Activated CD4-positive, alpha-beta T cell treated with anti-CD3 and anti-CD28 coated beads for 1 hour (primary cell): ENCODE results near the gene ITGAL.
"Not testable (repeated sequence)": the region's sequence is repeated elsewhere in the genome, so short reads cannot be mapped to it uniquely, and the experiment has no call there.

Experiments used
- DNase-seq: peaks from one replicate; pipeline ENCODE4 v3.0.0-alpha.2; 2020

ITGAL gene

DNA sequence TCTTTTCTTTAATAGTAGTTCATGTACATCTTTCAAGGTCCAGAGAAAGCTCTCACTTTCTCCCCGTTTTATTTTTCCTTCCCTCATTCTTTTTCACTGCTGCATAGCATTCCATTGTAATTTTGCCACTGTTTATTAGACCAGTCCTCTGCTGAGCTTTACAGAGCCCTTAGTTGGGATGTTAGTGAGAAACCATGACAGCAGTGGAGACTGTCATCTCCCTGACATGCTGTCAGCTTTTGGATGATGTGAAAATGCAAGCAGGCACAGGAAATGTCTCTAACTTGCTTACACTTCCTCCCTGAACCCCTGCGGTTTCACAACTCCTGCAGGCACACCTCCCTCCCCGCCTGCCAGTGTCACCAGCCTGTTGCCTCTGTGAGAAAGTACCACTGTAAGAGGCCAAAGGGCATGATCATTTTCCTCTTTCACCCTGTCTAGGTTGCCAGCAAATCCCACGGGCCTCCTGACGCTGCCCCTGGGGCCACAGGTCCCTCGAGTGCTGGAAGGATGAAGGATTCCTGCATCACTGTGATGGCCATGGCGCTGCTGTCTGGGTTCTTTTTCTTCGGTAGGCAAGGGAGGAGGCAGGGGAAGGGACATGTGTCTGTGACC, at the start of gene ITGAL:
Gene ITGAL, plus strand, starts transcription at position 415 of the 615 bp plus-strand sequence. Its CDS starts 96 bp downstream, at position 511.
- peak; percentile 64 for DNase-seq

DNA sequence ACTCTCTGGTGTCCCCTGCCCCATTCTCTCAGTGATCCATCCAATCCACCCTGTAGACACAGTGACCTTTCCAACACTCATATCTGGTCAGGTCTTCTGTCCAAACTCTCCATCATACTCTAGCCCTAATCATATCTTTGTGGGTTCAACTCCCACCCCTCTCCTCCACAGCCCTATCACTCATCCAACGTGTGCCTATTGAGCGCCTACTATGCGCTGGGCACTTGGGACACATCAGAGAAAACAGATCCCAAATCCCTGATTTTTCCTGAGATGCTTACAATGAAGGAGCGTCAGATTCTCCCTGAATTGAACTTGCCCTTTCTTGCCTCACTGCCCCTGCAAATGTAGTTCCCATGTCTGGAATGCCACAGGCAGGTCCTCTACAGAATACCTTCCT, 44.5 kb upstream of the ITGAL start:
- no peak for DNase-seq

DNA sequence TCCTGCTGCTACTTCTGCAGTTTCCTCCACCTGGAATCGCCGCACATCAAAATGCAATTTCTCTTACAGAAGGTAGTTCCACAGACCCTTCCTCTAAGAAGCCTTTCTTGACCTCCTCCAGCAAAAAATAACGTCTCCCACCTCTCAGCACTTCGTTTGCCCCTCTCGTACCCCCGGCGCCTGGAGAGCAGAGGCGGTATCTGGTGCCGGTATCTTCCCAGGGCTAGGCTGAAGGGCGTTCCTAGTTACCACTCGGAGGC, 43.2 kb upstream of the ITGAL start:
- no peak for DNase-seq

DNA sequence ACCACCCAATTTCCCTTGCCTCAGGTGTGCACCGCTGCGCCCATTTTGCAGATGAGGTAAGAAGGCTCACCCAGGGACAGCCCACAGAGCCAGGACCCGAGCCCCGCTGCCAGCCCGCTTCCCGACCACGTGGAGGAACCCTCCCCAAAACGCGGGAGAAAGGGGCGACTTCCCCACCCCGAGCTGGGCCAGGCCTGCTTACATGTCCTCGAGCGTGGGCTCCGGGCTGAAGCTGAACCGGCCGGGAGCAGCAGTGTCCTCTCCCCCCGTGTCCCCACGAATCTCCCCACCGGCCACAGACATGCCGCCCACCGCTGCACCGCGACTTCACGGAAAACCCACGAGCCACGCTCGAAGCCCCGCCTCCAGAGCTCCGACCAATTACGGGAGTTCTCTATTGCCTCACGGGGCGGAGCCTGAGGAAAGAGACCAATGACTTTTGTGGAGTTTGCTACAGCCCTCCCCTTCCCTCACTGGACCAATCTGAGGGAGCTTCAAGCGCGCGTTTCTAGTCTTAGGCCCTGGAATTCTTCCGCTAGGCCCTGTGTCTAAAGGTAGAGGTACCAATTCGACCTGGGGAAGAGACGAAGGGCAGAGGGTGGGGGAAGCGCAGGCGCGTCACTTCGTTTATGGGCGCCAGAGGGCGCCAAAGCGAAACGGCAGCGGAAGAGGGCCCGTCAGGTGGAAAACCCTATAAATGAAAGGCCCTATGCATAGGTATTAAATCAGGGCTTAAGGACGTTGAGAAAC, 42.7 kb upstream of the ITGAL start, which contains the start of gene DCTPP1:
Gene DCTPP1, minus strand, starts transcription at position 353 of the 750 bp plus-strand sequence. Its CDS starts 50 bp downstream, at position 303.
- DNase-seq, result peak; percentile 88

DNA sequence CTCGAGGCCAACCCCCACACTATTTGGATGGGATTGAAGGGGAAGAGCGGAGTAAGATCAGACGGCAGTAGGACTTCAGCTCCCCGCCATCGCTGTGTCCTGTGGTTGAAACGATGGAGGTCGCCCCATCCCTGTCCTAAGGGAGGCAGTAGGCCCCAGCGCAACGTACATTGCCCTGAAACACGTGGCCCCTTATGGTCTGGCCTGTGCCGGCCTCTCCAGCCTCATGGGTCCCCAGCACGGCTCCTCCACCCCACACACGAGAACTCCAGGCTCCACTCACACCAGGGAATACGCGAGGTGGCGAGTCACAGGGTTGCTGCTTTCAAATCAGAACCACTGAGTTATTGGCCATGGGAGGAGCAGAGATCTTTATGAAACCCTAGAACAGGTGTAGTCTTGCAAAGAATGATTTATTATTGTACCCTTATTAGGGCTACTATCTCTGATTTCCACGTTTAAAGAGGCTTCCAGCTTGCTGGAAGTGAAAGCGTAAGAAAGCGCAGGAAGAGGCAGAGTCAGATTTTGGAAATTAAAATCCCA, 42.0 kb upstream of the ITGAL start:
- no peak for DNase-seq

DNA sequence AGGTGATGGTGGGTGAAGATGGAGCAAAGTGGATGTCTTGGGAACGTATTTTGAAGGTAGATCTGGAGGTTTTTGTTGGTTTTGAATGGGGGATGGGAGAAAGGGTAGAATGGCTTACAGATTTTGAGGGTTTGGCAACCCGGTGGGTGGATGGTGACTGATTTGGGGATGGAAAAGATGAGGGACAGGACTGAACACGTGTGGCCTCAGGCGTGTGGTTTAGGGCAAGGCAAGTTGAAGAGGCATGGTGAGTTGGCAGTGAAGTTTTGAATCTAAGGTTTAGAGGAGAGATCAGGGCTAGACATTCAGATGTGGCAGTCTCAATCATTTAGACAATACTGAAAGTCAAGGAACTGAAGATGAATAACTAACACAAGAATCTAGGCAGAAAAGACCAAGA, 37.7 kb upstream of the ITGAL start:
- no peak for DNase-seq

DNA sequence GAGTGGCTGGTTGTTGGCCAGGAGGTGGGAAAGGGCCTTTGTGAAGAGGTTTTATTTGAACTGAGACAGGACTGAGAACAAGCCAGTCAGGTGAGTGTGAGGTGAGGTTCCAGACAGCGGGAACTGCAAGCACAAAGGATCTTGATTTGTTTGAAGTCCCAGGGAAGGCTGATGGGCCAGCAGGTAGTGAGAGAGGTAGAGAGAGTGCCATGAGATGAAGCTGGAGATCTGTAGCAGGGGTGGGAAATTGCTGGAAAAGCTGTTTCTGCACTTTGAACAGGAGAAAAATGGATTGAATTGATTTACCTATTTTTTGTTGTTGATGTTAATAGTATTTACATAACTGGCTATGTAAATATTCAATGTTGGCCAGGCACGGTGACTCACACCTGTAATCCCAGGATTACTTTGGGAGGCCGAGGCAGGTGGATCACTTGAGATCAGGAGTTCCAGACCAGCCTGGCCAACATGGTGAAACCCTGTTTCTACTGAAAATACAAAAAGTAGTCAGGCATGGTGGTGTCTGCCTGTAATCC, 35.0 kb upstream of the ITGAL start:
- DNase-seq, result no peak

DNA sequence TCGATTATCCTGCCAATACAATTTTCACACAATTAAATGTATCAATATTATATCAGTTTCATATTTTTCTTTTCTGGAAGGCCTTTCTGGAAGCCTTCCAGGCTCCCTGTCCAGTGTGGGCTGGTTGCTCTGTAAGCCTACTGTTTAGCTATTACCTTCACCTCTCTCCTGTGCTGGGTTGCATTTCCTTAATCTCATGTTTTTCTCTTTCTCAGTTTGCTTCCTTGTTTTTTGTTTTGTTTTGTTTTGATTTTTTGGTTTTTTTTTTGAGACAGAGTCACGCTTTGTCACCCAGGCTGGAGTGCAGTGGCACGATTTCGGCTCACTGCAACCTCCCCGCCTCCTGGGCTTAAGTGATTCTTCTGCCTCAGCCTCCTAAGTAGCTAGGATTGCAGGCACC, 33.7 kb upstream of the ITGAL start:
- no peak for DNase-seq

DNA sequence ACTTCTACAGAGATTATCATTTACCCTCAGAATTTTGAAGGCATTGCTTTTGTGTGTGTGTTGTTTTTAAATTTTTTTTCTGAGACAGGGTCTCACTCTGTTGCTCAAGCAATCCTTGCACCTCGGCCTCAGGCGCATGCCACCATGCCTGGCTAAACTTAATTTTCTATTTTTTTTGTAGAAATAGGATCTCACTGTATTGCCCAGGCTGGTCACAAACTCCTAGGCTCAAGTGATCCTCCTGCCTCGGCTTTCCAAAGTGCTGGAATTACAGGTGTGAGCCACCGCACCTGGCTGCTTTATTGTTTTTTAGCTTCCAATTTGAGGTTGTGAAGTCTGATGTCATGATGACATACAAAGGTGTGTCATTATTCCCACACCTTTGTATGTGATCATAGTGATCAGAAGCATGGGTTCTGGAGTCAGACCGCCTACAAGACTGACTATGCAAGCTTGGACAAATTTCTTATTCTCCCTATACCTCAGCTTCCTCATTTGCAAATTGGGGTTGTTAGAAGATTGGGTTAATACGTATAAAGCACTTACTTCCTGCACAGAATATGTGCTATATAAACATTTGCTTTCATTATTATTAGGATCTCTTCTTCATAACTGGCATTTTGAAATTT, 32.7 kb upstream of the ITGAL start:
- DNase-seq, result no peak

DNA sequence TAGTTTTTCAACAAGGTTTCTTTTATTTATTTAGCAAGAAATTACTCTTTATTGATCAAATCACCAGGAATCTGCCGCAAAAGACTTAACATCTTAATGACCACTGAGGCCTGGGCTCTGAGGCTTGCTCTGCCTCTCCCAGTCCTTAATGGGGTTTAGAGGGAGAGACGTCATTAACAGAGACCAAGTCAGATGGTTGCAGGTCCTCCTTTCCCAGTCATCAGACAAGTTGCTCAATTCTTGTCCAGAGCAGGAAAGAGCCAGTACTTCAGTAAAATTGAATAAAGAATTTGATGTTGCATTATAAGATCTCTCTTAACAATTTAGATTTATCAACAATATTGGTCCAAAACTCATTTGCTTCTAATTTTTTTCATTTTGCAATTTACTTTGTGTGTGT, 28.9 kb upstream of the ITGAL start:
- no peak for DNase-seq

DNA sequence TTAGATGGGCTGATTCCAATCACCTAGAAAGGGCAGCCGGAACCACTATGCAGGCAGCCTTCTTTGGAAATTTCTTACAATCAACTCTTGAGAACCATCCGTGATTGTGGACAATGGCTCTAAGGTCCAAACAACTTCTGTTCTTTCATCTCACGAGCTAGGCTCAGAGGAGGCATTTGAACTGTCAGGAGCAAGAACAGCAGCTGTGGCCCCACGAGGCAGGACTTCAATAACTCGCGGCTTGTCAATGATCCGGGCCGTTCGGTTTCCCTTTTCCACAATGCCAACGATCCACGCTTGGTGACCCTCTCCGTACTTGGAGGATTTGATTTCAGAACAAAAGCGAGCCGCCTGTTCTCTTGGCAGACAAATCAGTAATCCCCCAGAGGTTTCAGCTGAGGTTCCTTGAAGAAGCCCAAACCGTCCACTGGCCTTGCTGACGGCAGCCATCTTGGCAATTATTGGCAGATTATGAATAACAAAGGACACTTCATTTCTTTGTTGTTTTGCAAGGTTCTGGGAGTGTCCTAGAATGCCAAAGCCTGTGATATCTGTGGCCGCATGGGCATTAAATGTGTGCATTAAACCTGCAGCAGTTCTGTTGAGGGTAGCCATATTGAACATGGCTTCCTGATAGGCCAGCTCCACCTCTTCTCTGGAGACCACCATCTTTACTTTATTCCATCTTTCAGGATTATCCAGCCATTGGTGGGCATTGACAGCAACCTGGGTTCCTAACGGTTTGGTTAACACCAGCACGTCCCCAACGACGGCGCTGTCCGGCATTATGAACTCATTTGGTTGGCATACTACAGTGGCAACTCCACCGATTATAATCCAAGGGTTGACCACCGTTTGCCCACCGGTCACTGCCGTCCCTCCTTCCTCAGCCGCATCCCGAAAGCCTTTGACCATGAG, 28.1 kb upstream of the ITGAL start:
- no peak for DNase-seq

DNA sequence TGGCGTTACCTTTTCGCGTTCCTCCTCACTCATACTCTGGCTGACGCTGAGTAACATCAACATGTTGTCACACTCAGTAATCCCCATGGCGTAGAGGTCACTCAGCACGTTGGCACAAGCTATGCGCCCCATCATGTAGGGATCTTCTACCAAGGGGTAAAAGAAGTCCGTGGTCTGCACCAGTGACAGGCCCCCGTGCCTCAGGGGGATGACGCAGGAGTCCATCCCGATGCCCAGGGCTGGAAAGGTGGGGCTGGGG, 27.5 kb upstream of the ITGAL start:
- no peak for DNase-seq

DNA sequence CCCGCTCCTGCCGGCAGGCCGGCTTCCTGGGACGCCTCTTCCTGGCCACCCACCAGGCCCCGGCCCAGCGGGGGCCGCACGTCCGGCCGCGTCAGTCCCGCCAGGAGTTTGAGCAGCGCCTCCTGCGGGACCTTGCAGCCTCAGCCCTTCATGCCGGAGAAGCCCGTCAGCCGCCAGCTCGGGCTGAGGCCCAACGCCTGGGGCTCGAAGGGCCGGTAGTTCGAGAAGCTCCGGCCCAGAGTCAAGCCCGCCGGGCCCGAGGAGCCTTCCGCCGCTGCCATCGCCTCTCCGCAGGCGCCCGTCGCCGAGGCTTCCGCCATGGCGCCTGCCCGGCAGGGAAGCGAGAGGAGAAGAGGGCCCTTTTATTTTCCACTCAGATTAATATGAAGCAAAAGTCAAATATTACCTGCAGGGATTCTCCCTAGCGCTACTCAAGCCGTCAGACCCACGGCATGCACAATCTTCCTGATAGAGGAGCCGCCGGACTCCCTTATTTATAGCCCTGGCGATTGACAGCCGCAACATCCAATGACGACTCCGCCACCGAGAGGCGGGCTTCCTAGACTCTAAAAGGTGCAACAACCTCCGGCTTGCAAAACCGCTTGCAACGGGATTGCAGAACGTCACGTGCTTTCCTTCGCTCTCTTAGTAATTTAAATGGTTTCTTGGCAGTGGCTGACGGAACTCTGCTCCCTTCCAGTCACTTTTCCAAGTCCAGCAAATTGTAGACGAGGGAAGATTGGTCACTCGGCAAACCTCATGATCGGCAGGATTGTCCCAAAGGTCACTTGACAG, 26.9 kb upstream of the ITGAL start, which contains the start of gene SEPHS2:
Gene SEPHS2, minus strand, starts transcription at position 467 of the 795 bp plus-strand sequence. Its CDS starts 147 bp downstream, at position 320.
- DNase-seq, result peak; percentile 91

DNA sequence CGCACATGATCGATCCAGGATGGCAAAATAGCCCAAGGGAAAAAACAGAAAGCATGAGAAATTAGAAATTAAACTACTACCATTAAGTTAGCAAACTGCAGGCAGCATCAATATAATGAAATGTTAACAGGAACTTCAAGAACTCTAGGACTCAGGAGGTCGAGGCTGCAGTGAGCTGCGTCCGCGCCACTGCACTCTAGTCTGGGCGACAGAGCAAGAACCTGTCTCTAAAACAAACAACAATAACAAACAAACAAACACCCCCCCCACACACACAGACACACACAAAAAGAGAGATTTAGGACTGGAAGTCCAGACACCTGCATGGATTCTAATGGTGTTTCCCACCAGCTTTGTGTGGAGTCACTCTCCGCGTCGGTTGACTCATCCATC, 26.3 kb upstream of the ITGAL start:
- DNase-seq, result no peak

DNA sequence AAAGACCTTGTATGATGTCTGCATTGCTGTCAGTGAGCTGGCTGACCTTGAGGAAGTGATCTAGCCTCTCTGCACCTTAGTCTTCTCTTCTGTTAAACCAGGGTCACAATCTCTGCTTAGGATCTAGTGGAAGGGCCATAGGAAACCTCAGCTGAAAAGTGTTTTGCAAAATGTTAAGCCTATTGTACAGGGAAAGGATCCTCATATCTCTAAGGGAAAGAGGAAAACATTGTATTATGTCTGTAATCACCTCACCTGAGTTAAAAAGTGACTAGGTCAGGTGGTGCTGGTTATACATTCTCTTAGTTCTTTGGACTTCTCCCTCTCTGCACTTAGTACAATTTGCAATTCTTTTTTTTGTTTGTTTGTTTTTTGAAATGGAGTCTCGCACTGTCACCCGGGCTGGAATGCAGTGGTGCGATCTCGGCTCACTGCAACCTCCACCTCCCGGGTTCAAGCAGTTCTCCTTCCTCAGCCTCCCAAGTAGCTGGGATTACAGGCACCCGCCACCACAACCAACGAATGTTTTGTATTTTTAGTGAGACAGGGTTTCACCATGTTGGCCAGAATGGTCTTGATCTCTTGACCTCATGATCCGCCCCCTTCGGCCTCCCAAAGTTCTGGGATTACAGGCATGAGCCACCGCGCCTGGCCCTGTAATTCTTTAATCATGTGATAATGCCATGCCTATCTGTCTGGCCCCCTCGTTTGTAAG, 24.9 kb upstream of the ITGAL start:
- no peak for DNase-seq

DNA sequence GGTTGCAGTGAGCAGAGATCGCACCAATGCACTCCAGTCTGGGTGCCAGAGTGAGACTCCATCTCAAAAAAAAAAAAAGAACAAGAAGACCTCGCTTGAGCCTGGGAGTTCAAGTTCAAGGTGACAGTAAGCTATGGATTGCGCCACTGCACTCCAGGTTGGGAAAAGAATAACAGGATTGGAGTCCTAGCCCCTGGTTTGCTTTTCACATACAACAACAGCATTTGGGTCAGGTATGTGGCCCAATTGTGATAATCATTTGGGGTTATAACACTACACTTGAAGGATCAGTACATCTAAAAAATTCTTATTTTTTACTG, 23.5 kb upstream of the ITGAL start:
- no peak for DNase-seq

DNA sequence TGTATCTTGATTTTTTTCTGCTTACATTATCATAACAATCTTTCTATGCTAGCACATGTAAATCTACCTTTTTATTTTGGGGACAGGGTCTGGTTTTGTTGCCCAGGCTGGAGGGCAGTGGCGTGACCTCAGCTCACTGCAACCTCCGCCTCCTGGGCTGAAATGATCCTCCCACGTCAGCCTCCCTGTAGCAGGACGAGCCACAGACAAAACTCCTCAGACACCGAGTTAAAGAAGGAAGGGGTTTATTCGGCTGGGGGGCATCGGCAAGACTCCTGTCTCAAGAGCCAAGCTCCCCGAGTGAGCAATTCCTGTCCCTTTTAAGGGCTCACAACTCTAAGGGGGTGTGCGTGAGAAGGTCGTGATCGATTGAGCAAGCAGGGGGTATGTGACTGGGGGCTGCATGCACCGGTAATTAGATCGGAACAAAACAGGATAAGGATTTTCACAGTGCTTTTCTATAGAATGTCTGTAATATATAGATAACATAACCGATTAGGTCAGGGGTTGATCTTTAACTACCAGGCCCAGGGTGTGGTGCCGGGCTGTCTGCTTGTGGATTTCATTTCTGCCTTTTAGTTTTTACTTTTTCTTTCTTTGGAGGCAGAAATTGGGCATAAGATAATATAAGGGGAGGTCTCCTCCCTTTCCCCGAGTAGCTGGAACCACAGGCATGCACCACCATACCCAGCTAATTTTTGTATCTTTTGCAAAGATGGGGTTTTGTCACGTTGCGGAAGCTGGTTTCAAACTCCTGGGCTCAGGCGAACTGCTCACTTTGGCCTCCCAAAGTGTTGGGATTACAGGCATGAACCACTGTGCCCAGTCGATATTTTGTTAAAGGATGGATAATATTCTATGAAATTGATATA, 19.6 kb upstream of the ITGAL start:
- DNase-seq, result not testable (repeated sequence)

DNA sequence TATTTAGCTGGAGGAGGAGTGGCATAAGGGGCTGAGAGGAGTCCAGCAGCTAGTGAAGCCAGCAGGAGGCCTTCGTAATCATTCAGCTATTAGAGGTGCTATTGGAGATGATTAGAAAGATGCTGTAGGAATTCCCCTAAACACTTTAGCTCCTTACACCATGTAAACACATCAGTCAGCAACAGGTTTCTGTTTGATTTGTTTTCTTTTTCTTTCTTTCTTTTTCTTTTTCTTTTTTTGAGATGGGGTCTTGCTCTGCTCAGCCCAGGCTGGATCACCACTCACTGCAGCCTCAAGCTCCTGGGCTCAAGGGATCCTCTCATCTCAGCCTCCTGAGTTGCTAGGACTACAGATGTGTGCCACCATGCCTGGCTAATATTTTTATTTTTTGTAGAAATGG, 16.2 kb upstream of the ITGAL start:
- no peak for DNase-seq

DNA sequence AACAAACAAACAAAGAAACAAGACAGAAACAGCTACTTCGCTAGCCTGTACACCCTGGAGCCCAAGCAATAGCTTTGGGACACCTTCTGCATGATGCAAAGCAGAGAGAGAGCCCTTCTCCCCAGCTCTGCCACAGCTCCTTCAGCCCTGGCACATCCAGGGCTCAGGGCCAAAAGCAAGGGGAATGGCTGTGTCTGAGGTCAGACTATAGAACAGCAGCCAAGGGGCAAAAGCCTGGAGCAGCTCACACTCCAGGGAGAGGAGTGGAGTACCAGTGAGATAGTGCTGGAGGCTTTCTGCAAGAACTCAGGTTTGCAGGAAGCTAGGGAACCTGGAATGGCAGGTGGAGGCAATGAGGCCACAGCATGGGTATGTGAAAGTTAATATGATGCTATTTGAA, 15.3 kb upstream of the ITGAL start:
- DNase-seq, result no peak

DNA sequence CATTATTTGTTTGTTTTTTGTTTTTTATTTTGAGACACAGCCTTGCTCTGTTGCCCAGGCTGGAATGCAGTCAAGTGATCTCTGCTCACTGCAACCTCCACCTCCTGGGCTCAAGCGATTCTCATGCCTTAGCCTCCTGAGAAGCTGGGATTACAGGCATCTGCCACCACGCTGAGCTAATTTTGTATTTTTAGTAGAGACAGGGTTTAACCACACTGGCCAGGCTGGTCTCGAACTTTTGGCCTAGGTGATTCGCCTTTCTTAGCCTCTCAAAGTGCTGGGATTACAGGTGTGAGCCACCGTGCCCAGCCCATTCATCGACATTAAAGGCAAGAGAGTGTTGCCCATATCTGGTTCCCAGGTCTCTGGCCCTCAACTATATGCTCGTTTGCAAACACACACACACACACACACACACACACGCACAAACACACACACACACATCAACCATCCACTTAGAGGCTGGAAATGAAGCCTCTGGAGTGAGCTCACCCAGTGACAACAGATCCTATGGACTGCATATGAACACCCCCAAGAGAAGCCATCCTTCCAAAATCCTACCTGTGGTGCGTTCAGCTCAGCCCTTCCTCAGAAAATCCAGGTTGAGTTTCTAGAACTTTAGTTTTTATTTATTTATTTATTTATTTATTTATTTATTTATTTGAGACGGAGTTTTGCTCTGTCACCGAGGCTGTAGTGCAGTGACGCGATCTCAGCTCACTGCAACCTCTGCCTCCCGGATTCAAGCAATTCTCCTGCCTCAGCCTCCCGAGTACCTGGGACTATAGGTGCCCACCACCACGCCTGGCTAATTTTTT, 14.6 kb upstream of the ITGAL start:
- DNase-seq, result no peak
